Measurements from ENCODE around the gene DENND4A. TPM values are rescaled to one million over a fixed set of nuclear protein-coding genes. Genes with fewer than 3 reads are reported as not detected.
A peak's percentile ranks its signal among the peaks of the same experiment; 100 is the strongest.

DENND4A gene
- total and polyA plus RNA-seq, 8 donors: 20.6 to 26.3 (median 23.7) TPM

DNA sequence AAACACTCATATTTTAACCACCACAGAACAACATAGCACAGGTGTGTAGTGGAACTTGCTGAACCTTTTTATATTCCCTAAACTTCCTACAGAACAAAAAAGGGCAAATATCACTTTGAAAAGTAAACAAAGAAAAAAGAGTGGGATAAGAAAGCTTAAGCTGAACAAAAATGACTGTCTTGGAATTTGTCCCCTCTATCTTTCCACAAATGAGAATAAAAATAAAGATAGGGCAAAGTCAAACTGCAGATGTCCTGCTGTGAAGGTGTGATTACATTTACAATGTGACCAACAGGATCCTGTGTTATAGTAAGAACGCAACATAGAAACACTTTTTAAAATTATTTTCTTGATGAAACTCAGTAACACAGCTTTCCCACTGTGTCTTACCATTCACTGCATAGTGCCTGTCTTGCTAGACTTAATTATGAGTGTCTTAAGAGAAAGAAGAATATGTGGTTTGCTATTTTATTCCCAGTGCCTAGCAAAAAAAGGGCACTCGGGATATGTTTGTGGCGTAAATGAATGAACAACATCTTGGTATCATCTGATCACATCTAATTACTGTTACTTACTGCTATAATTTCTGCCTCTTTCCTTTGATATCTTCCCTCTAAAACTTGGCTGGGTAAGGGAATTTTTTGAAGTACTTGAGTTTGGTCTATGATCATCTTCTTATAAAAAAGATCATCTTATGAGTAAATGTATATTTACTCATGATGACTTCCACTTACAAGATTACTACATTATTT, 67.5 kb downstream of the DENND4A start:
- peak in 2 of 4 donors; percentile 49 to 52 for DNase-seq
- H3K27ac ChIP-seq: no peak overlapping the region
- no peaks in the 10 kb centered on the region for H3K27me3 ChIP-seq
- H3K4me3 ChIP-seq: no peak overlapping the region
- H3K9me3 ChIP-seq: no peaks in the 10 kb centered on the region
- peaks cover 0 to 85% of the 10 kb centered on the region in 2 donors for H3K36me3 ChIP-seq
- H3K4me1 ChIP-seq: no peaks in the 10 kb centered on the region
- no peak for ATAC-seq
- TF ChIP-seq, protein P1, sequence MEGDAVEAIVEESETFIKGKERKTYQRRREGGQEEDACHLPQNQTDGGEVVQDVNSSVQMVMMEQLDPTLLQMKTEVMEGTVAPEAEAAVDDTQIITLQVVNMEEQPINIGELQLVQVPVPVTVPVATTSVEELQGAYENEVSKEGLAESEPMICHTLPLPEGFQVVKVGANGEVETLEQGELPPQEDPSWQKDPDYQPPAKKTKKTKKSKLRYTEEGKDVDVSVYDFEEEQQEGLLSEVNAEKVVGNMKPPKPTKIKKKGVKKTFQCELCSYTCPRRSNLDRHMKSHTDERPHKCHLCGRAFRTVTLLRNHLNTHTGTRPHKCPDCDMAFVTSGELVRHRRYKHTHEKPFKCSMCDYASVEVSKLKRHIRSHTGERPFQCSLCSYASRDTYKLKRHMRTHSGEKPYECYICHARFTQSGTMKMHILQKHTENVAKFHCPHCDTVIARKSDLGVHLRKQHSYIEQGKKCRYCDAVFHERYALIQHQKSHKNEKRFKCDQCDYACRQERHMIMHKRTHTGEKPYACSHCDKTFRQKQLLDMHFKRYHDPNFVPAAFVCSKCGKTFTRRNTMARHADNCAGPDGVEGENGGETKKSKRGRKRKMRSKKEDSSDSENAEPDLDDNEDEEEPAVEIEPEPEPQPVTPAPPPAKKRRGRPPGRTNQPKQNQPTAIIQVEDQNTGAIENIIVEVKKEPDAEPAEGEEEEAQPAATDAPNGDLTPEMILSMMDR (IDR thresholded peaks at IDR 0.05): no peak
- intact Hi-C loops (cut with DNase I): no loop called here

DNA sequence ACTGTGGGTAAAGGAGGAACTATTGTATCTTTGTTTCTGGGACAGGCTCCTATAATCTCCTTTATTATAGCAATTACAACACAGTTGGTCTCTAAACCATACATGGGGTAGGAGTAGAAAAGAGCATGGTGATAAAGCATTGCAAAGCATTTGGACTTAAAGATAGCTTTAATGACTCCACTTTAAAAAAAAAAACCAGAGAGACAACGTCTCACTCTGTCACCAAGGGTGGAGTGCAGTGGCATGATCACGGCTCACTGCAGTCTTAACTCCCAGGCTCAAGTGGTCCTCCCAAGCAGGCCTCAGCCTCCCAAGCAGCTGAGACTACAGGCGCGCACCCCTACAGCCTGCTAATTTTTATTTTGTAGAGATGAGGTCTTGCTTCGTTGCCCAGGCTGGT, 68.2 kb downstream of the DENND4A start:
- Histone ChIP-seq H3K9me3 (no peaks in the 10 kb centered on the region), H3K4me3 (no peak overlapping the region), H3K27ac (no peak overlapping the region), H3K36me3 (peaks cover 0 to 82% of the 10 kb centered on the region in 2 donors), H3K4me1 (no peaks in the 10 kb centered on the region), H3K27me3 (no peaks in the 10 kb centered on the region)
- no peak for DNase-seq
- TF ChIP-seq, protein P1 (IDR thresholded peaks at IDR 0.05): no peak
- intact Hi-C loops (cut with DNase I): no loop called here
- ATAC-seq: no peak

DNA sequence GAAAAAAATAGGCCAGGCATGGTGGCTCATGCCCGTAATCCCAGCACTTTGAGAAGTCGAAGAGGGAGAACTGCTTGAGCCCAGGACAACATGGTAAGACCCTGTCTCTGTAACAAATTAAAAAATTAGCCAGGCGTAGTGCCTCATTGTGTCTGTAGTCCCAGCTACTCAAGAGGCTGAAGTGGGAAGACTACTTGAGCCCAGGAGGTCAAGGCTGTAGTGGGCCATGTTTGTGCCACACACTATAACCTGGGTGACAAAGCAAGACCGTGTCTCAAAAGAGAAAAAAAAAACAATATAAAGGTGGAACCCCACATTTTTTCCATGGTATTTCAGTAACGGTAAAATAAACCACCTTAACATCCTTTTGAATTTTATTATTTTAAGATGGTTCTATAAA, 69.9 kb downstream of the DENND4A start:
- H3K4me3 ChIP-seq: no peak overlapping the region
- ATAC-seq (no peak), DNase-seq (no peak)
- H3K4me1 ChIP-seq: no peaks in the 10 kb centered on the region
- no peak overlapping the region for H3K27ac ChIP-seq
- peaks cover 0 to 77% of the 10 kb centered on the region in 2 donors for H3K36me3 ChIP-seq
- no peaks in the 10 kb centered on the region for H3K9me3 ChIP-seq
- TF ChIP-seq, protein P1 (IDR thresholded peaks at IDR 0.05): no peak
- H3K27me3 ChIP-seq: no peaks in the 10 kb centered on the region
- intact Hi-C loops (cut with DNase I): no loop called here

DNA sequence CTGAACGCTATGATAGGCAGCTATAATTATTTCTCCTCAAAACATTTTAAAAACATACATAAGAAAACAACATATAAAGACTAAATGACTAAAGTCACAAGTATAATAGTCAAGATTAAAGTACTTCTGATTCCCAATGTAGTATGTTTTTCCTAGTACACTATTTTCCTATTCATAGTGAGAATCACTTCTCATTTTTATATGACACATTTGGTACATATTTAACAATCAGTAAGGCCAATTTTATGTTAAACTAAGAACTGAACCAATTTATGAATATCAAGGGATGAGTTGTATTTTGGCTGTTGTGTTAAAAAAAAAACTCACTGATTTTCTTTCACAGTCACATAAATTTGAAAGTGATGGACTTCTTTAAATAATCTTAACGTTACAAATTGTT, 79.7 kb downstream of the DENND4A start:
- no peak for ATAC-seq
- H3K27ac ChIP-seq: no peak overlapping the region
- no peaks in the 10 kb centered on the region for H3K27me3 ChIP-seq

DNA sequence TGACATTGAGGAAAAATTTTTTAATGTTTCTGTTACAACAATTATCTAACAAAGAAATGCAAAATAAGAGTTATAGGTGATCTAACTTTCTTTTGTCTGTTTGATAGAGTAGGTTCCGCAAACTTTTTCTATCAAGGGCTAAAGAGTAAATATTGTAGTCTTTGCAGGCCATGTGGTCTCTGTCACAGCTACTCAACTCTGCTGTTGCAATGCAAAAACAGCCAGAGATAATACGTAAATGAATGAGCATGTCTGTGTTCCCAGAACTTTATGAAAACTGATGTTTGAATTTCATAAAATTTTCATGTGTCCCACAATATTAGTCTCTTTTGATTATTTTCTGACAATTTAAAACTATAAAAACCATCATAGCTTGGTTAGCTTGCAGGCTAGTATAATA, 97.0 kb downstream of the DENND4A start:
- intact Hi-C loops (cut with DNase I): no loop called here
- H3K4me1 ChIP-seq: no peaks in the 10 kb centered on the region
- no peak overlapping the region for H3K4me3 ChIP-seq
- no peaks in the 10 kb centered on the region for H3K27me3 ChIP-seq
- peaks cover 0 to 54% of the 10 kb centered on the region in 2 donors for H3K36me3 ChIP-seq
- ATAC-seq (no peak), DNase-seq (peak in 2 of 4 donors; percentile 54 to 72)
- H3K9me3 ChIP-seq: no peaks in the 10 kb centered on the region
- TF ChIP-seq, protein P1 (IDR thresholded peaks at IDR 0.05): no peak
- H3K27ac ChIP-seq: no peak overlapping the region

More for the DNA sequence above, 79.7 kb downstream of the DENND4A start:
- Histone ChIP-seq H3K4me3 (no peak overlapping the region), H3K4me1 (no peaks in the 10 kb centered on the region), H3K9me3 (no peaks in the 10 kb centered on the region), H3K36me3 (peaks cover 0 to 41% of the 10 kb centered on the region in 2 donors)
- intact Hi-C loops (cut with DNase I): no loop called here
- TF ChIP-seq, protein P1 (IDR thresholded peaks at IDR 0.05): no peak
- no peak for DNase-seq

All from left lung (tissue), 10 donors.